ENCODE data around the gene CSNK1G2.

Gene CSNK1G2

GRCh38 chr19:1944916-1945561 is 4.1 kb downstream of the CSNK1G2 start:
- no peak for DNase-seq

DNA sequence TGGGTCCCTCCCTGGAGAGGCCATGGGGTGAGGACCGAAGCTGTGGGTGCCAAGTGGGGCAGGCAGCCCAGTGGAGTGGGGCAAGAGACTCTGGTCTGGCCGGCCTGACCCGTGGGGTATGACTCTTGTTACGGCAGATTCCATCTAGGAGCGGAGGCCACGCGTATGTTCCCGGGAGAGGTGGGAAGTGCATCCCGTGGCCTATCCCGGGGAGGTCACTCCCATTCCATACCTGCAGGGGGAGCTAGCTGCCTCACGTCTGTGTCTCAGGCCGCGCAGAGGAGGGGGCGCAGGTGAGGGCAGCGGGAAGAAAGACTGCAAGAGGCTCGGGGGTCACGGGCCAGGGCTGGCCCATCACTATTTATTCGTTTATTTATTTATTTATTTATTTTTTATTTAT is 4.9 kb downstream of the CSNK1G2 start:
- no peak for DNase-seq

- no peak for DNase-seq
Observed at GRCh38 chr19:1947651-1948209, 6.8 kb downstream of the CSNK1G2 start.

DNA sequence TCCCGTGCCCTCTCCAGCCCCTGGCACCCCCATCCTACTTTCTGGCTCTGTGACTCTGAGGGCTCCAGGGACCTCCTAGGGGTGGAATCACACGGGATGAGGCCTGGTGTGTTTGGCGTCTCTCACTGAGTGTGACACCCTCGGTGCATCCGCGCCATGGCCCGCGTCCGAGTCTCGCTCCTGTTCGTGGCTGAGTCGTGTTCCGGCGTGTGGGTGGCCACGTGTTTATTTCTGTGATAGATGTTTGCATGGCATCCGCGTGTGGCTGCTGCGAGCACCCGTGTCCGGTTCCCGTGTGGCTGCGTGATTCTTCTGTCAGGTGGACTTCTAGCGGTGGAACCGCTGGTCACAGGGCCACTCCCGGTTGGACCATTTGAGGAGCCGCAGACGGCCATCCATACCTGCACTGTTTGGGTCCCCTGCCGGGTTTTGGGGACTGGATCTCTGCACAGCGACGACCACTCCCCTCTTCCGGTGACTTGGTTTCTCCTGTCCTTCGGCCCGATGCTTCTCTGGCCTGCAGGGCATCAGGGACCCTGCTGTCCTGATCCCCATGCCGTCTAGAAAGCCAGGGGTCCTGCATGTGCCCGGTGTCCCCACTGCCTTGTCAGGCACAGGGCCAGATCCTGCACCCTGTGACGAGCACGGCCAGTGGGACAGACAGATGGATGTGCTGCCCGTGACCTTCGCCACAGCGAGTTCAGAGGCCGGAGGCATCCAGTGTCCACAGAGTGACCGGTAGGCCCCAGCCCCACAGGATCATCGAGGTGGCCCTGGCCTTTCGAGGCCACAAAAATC is 8.5 kb downstream of the CSNK1G2 start:
- DNase-seq = no peak

DNA sequence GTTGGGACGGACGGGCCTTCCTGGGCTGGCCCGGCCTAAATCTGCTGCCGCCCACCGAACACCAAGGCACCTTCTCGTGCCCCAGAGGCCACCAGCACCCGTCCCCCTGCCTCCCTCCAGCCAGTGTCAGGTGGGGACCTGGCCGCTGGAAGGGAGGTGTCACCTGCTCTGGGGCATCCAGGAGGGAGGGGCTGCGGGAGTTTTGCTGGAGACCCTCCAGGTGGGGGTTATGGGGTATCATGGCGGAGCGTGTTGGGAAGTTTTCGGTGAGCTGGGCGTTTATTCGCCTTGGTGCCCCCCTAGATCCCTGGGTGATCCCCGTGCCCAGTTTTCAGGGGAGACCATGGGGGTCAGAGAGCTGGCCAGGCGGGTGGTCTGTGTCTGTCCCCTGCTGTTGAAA is 9.7 kb downstream of the CSNK1G2 start:
- DNase-seq = no peak

DNA sequence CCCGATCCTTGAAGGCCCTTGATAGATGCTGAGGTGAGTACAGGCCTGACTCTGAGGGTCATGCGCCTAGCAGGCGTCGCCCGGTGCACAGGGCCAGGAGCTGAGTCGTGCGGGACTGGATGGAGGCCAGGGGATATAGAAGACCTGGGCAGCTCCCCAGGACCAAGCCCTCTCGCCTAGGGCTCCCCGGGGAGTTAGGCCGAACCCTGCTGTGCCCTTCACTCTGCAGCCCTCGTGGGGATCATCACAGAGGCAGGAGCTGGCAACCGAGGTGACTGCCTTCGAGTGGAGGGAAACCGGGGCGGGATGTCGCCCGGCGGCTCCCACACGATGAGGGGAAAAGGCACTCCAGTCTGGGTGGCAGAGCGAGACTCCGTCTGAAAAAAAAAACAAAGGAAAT is 11.7 kb downstream of the CSNK1G2 start:
- DNase-seq = no peak

GRCh38 chr19:1953037-1953436 is 12.1 kb downstream of the CSNK1G2 start:
- no peak for DNase-seq

- DNase-seq = no peak
Observed at GRCh38 chr19:1953441-1954094, 12.6 kb downstream of the CSNK1G2 start.

GRCh38 chr19:1954532-1954933 is 13.6 kb downstream of the CSNK1G2 start:
- DNase-seq = no peak

DNA sequence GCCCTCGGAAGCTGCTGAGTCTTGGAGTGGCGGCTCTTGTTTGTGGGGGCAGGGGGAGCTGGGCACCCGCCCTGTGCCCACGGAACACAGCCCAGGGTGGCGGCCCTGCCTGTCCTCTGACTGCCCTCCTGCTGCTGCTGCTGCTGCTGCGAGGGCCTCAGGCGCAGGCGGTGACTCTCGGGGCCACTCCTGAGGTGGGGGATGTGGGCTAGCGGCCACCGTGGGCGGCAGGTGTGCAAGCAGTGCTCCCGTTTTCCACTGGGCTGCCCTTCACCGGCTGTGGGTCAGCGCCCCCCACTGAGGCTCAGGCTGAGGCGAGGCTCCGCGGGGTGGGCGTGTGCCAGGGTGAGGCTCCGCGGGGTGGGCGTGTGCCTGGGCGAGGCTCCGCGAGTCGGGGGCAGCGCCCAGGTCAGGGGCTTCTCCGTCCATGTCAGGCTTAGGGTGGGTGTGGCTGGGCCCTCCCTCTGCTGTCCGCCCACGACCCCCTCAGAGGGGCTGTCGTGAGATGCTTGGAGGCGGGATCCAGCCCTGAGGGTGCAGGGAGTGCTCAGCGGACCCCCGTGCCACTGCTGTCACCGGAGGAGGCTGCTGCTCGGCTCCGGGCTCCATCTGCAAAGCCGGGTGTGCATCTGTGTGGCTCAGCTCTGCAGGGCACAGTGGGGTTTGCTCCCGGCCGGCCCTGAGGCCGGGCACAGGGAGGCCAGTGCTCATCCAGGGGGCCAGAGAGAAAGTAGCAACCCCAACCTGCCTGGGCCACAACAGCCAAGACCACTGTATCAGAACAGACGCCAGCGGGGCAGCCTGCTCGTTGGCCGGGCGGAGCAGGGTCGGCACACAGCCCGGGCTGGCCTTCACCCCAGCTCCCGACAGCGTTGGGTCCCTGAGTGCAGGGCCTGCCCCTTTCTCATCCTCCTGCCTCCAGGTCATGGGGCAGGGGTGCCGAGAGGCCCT is 14.5 kb downstream of the CSNK1G2 start:
- DNase-seq = no peak

DNA sequence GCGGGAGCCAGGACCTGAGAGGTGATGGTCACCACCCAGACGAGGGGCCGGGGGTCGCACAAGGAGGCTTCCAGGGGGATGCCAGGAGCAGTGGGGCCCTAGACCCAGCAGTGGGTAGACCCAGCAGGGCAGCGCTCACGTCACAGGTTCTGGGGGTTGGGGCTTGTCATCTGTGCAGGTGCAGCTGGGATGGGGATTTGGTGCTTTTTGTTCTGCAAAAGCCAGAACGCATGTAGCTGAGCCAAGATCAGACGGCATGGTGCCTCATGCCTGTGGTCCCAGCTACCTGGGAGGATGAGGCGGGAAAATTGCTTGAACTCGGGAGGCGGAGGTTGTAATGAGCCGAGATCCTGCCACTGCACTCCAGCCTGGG is 15.1 kb downstream of the CSNK1G2 start:
- no peak for DNase-seq

GRCh38 chr19:1956868-1957492 is 16.0 kb downstream of the CSNK1G2 start:
- peak in 1 of 2 experiments; percentile 15 for DNase-seq

DNA sequence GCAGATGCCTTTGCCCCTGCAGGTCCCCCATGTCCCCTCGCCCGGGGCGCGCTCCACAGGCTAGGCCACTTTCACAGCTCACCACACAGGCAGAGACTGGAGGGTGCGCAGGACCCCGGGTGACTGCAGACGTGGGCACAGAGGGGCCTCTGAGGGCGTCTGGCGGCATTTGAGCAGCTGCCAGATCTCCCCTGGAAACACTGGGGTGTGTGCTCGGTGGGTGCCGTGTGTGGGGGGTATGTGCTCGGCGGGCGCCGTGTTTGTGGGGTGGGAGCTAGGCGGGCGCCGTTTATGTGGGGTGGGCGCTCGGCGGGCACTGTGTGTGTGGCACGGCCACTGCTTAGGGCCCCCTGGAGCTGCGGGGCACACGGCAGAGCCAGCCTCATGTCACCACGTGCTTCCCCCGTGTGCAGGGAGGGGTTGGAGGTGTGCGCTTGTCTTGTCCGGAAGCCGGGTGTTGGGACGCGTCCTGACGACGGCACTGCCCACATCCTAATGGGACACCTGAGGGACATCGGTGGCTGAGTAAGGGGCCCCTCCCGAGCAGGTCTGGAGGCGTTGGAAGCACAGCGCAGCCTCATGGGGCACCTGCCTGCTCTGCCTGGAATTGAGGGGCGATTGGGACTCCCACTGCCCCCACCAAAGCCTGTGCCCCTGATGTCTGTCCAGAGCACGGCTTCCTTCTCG is 16.7 kb downstream of the CSNK1G2 start:
- DNase-seq = no peak

DNA sequence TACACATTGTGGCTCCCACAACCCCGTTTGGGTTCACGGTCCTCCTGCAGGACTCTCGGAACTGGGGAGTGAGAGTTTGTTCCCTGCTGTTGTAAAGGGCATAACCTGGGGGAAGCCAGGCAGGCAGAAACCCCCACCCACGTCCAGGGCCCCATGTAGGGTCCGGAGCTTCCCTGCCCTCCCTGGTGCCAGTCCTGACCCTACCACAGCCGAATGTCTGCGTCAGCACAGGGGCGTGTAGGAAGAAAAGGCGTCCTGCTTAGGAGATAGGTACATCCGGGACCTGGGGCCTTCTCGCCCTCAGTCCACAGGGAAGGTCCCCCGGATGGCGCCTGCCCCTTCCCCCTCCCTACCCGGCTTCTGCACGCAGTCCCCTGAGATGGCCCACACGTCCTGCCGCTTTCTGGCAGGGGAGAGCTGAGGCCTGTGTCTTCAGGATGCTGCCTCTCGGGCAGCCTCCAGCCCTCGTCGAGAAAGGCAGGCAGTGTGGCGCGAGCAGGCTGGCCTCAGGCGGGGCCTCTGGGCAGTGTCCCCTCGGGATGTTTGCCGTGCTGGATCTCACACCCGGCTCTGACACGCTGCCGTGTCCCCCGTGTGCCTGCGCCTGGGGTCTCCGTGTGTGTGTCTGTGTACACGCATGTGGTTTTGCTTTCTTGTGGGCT is 19.1 kb downstream of the CSNK1G2 start:
- no peak for DNase-seq

GRCh38 chr19:1961000-1961883 is 20.3 kb downstream of the CSNK1G2 start:
- DNase-seq = no peak

DNA sequence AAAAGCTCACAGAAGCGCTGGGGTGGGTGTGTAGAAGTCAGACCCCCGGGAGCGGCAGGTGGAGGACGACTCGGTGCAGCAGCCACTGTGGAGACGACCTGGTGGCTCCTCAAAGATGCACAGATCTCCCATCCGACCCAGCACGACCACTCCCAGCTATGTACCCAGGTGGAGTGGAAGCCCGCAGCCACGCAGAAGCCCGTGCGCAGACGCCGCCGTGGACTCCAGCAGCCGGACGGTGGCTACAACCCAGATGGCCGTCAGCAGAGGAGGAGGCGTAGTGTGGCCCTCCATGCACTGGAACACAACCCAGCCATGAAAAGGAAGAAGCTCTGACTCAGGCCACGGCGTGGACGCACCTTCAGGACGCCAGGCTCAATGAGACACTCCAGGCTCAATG is 21.7 kb downstream of the CSNK1G2 start:
- DNase-seq = no peak

- DNase-seq = no peak
Observed at GRCh38 chr19:1967087-1967608, 26.2 kb downstream of the CSNK1G2 start.

DNA sequence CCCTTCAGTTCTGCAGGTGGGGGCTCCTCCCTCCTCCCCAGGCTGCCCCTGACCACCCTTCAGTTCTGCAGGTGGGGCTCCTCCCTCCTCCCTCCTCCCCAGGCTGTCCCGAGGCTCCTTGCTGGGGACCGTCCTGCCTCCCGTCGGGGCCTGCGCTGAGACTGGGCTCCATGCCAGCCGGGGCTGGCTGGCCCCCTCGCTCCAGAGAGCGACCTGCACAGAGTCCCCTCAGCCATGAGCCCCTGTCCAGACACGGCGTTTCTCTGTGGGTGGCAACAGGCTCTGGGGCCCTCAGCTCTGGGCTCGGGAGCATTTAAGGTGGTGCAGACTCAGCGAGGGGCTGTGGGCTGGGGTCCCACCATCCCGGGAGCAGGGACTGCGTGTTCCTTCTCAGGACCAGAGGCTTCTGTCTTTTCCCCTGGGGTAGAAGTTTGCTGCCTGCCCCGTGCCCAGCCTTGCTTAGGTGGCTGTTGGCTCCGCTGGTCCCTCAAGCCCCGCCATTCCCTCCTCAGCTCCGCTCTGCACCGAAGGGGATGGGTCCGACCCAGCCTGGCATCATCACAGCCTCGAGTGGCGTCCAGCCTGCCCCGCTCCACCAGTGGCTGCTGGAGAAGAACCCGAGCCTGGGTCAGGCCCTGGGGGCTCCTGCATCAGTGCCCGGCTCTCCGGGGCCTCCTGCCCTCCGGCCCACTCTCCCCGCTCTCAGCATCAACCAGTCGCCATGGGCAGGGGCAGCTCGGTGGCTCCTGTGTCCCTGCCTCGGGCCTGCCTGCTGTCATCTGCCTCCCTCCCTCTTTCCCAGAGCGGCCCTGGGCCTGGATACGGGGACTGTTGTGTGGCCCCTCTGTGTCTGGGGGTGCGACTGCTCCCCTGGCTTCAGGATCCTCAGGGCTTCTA is 27.6 kb downstream of the CSNK1G2 start:
- DNase-seq = no peak
